Smooth muscle cell of the brain vasculature (primary cell): Measurements from ENCODE around the gene PTPRS.

Experiments
- DNase-seq: peaks from one replicate; pipeline ENCODE4 v3.0.0-alpha.2; 2012; ENCODE audit warnings: low read depth, low spot score

PTPRS gene

DNA sequence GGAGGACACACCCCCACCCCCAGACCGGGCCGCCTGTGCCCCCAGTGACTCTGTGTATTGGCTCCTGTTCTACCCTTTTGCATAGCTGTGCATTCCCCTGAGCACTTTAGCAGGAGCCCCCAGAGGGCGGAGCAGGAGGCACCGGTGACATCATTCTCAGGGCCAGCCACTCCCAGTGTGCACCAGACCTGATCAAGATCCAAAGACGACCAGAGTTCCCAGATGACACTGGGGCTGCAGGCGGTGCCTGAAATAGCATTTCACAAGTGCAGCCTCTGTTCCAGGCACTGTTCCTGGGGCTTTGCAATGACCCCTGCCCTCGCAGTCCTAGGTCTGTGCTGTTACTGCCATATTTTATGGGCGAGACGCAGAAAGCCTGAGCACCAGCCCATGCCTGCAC lies 14.5 kb upstream of the PTPRS start:
- no peak for DNase-seq

DNA sequence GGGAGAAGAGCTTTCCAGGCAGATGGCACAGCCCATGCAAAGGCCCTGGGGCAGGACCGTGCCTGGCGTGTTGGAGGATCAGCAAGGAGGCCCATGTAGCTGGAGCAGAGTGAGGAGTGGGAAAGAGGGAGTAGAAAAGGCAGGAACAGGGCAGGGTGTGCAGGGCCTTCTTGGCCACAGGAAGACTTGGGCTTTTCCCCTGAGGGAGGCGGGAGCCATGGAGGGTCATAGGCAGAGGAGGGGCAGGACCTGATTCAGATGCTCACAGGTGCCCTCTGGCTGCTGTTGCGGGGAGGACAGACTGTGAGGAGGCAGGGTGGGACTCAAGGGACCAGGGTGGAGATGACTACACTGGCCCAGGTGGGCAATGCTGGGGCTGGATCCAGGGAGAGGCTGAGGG lies 13.8 kb upstream of the PTPRS start:
- DNase-seq, result no peak

DNA sequence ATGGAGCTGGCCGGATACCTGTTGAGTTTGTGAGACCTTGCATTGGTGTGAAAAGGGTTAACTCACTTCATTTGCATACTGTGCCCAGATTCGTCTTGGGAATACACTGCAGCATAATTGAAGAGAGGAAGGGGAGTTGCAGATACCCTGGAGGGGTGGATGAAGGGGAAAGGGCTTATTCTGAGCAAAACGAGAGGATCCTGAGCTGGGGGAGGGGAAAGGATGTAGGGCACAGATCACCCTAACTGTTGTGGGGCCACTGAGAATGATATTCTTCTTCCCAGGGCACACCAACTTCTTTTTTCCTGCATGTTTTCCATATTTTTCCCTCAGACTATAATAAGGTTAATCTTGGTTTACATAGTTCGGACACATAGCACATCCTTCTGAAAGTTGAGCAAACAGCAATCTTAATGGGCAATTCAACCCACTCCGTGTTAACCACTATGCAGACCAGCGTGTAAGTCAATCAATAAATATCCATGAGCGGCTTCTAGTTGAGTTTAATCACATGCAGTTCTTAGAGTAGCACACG lies 11.7 kb upstream of the PTPRS start:
- DNase-seq, result no peak

DNA sequence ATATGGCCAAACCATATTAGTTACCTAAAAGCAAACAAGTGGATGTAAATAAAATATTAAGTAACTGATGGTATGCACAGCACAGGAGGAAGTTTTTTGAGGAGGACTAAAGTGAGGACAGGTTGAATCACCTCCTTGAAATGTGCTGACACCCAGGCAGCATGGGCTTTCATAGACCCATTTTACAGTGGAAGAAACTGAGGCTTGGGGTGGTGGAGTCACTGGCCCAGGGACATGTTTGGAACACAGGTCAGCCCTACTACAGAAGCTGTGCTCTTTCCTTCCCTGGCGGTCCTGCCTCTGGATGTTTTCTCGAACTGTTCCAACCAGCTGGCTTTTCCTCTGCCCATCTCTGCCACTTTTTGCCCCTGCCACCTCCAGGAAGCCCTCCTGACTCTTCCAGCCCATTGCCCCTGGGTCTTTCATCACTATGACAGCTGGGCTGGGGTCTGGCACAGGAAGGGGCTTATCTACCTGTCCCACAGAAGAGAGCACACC lies 11.2 kb upstream of the PTPRS start:
- DNase-seq, result no peak

DNA sequence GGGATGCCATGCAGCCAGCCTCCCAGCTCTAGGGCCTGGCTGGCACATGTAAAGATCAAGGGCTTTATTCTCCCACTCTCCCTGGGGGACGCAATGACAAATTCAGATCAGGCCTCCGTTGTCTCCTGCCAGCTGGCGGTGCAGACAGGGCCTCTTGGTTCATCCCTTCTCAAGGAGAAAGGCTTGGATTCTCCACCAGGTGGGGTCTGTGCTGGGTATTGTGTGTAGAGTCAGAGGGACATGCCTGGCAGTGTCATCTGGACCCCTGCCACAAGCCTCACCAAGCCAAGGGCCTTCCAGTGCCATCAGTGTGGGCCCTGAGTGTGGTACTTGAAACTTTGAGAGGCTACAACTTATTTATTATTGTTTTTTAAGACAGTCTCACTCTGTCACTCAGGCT lies 8.4 kb upstream of the PTPRS start:
- no peak for DNase-seq

DNA sequence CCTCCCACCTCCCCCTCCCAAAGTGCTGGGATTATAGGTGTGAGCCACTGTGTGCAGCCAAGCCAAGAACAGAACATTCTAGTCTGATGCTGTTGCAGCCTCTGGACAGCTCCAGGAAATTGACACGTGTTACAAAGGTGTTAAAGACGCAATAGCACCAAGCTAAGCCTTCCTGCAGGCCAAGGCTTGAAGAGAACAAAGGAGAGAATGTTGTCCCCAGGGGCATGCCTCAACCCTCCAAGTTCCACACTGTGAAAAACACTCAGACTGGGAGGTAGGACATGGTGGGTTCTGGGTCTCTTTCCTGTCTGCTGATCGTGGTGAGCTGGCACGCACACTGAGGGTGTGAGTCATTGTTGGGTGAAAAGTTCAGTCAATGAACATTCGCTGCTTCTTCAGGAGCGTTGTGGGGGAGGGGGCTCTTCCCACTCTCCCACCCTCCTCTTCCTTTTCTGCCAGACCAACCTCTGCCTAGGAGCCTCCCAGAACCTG lies 5.3 kb upstream of the PTPRS start:
- peak; percentile 21 for DNase-seq

DNA sequence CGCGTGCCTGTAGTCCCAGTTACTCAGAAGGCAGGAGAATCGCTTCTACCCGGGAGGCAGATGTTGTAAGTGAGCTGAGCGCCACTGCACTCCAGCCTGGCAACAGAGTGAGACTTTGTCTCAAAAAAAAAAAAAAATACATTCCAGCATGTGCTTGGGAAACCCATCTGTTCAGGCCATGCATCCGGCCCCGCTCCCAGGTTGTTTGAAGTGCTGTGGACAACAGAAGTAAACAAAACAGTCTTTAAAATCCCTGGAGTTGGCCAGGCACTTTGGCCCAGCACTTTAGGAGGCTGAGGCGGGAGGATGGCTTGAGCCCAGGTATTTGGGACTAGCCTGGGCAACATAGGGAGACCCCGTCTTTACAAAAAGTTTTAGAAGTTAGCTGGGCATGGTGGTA lies 3.2 kb upstream of the PTPRS start:
- DNase-seq, result no peak

DNA sequence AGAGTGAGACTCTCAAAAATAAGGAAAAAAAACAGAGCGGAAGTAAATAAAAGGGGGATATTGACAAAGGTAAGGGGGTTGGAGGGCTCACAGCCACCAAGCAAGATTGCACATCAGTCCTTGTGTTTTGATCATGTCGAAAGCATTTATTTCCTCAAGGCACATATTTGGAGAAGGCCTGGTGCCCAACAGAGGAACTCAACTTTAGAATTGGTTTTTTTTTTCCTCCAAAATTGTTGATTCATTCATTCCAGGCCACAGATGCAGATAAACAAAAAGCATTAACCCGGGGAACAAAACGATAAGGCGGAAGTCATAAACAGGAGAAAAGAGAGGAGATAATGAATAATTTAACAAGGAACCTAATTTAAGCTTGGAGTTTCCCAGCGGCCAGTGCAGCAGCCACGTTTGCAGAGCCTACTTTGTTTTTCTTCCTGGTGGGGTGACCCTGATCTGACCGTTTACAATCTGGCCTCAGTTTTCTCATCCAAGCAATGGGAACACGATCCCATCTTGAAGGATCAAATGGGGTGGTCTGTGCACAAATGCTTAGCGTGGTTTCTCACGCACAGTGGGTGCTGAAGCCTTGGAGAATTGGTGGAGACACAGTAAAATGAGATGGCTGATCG lies 2.1 kb upstream of the PTPRS start:
- DNase-seq, result no peak

DNA sequence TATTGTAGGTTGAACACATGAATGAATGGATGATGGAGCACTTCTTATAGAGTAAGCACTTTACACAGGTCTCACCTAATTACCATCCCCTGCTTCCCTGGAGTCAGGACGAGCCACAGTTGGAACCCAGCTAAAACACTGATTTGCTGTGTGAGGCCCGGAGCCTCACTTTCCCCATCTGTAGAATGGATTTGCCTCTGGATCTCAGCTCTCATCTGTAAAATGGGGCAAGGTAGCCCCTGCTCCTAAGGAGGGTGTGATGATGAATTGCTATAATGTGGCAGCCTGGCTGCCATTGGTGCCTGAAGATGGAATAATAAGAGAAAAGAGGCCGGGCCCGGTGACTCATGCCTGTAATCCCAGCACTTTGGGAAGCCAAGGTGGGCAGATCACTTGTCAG lies 1.4 kb upstream of the PTPRS start:
- DNase-seq, result no peak

DNA sequence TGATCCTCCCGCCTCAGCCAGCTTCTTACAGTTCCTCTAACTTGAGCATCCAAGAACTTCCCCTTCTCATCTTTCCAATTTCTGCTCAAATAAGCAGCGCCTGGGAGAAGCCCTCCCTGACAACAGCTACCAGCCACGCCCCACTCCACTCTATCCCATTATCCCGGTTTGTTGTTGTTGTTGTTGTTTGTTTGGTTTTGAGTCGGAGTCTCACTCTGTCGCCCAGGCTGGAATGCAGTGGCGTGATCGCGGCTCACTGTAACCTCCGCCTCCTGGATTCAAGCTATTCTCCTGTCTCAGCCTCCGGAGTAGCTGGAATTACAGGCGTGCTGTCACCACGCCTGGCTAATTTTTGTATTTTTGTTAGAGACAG lies 822 bp upstream of the PTPRS start:
- DNase-seq, result no peak

DNA sequence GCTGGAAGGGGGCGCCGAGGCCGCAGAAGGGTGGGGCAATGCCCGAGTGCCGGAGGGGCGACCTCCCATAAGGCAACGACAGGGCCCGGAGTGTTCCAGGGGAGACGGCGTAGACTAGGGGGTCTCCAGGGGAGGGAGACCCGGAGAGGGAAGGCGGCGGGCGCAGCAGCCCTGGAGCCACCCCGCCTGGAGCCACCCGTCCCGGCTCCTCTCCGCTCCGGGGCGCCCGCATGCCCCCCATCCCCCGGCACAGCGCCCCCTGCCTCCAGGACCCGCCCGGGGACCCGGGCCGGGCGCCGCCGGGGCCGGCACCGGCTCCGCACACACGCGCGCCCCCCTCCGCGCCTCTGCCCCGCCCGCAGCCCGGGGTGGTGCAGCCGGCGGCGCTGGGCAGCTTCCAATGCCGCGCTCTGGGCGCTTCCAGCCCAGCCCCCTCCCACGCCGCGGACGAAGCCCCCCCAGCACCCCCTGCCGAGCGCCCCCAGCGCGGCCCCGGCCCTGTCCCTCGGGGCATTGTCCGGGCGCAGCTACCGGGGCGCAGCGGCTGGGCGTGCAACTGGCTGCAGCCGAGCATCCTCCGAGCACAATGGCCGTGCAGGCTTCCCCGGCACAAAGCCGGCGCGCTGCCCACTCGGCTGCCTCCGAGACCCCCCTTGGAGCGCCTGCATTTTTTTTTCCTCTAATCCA lies 519 bp downstream of the PTPRS start:
- DNase-seq, result no peak

DNA sequence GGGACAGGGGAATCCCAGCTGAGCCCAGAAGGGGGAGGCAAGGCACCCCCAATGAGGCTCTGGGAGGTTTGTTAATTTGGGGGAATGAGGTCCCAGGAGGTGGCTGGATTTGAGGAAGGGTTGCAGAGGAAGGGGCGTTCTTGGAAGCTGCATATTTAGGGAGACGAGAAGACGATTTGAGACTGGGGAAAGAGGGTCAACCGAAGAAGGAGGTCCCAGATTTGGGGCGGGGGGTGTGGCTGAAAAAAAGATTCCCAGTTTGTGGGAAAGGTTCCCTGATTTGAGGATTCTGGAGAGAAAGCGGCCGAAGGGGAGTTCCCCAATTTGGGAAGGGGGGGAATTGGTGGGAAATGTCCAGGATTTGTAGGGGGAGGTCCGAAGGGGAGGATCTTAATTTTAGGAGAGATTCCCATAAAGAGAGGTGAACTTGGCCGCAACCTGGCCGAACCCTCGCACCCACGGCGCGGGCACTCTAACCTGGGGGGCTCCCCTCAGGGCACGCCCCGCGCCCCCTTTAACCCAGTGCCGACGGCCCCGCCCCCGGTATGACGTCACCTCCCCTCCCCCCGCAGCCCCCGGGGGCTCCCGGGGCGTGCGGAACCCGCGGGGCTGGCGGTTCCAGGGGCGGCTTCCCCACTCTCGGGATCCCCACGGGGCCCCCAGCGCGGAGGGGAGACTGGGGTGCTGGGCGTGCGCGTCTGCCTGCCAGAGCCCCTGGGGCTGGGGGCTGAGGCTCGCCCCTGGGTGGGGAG lies 1.2 kb downstream of the PTPRS start:
- DNase-seq, result no peak

DNA sequence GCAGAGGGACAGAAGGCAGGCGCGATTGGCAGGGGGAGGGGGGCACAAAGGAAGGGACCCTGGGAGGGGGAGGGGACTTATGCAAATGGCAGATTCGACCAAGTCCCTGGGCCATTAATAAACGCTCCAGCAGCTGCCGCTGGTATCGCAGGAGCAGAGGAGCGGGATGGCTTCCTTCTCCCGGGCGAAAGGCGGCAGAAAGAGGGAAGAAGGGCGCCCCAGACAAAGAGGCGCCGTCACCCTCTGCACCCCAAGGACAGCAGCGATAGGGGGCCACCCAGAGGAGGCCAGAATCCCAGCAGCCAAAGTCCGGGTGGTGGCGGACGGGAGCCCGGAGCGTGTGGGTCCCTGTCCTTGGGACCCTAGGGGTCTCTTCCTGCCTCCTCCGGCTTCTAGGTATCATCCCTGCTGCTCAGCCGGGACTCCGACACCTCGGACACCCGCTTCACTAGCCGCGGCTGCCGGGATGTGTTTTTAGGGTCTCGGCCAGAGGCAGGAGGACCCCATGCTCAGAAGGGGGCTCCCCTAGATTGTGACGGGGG lies 1.9 kb downstream of the PTPRS start:
- DNase-seq, result no peak

DNA sequence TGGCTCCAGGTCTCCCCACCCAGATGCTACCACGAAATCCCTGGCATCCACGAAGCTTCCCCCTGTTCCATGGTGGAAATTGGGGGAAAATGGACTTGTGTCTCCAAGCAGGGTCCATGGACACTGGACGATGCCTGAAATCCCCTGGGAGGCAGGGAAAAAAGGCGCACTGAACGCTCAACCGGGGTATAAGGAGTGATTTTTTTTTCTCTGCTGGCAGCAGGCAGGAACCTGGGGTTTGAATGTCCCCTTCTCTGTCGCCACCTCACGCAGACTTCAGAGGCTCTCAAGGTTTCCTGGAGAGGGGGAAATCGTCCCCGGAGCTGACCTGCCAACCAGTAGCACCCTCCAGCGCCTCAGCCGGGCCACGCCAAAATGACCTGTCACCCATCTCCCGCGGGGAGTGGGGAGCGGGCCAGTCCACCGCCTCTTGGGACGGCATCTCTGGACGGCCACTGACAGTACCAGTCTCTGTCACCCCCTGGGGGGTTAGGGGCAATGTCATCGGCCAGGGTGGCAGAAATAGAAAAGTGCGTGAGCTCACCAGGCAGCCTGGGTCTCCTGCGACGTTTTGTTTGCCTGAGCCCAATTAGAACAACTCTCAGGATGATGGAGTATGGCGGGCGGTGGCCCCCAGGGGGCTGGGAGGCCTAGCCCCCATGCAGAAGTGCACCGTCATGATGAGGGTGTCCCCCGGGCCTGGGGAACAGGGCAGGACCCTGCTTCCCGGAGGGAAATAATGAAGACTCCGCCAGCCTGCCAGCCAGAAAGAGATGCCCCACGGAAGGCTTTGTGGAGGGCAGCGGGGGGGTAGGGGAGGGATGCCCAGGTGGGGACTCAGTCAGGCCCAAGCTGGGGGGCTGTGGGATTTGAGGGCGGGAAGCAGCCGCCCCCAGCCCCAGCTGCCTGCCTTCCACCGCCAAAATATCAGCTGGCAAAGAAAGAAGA lies 2.6 kb downstream of the PTPRS start:
- DNase-seq, result no peak

DNA sequence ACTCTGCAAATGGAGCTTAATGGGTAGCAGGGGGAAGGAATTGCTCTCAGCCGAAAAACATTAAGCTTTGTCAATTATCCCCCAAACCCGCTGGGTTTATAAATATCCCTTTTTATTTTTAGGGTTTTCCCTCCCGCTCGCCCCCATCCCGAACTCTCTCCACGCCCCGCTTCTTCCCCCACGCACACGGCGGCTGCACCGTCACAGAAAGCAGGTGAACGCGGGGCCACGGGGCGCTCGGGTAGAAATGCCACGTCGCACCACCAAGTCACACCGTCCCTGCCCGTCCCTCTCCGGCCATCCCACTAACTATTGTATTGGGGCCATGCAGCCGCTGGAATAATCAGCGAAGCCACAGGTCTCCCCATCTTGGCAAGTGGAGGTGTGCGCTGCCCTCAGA lies 3.5 kb downstream of the PTPRS start:
- no peak for DNase-seq

DNA sequence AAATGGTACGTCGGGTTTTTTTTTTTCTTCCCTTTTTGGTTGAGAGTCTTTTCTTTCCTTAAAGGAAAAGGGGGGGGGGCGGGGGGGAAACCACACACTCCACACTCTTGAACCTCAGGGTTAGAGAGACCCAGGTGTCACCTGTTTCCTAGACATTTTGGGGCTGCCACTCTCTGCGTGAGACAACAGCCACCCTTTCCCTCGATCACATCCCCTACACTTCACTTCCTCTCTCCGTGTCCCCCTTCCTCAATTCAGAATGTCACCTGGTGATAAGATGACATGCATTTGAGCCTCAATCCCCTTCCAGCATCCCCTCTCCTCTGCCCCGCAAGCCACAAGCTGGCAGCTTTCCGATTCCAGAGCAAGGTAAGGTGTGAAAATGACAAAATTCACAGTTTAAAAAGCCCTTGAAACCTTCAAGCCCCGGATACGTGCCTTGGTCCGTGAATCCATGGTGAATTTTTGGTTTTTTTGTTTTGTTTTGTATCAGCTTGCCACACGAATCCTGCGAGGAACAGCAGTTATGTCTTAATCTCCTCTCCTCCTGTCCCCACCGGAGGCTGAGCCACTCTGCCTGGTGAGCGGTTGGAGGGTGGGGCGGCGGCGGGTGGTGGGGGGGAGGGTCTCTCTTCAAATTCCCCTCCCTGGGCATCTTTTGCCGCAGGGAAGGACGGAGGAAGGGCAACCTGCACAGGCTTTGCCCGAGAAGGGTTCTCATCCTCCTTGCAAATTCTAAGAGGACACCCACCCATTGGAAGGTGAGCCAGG lies 4.2 kb downstream of the PTPRS start:
- DNase-seq, result no peak

DNA sequence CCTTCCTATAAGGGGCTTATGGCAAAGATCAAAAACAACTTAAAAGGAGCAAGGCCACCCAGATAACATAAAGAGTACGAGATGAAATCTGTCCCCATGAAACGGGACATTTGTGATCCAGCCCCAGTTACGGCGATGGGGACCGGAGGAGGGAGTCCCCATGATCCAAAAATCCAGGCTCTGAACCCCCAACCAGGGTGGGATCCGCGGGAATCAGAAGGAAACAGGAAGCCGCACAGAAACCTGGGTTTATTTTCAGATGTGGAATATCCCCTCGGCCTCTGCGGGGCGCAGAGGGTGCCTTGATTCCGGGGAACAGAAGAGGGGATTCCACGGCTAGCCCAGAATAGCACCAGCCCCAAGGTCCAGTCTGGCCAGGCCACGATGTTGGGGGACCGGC lies 5.0 kb downstream of the PTPRS start:
- DNase-seq, result no peak

DNA sequence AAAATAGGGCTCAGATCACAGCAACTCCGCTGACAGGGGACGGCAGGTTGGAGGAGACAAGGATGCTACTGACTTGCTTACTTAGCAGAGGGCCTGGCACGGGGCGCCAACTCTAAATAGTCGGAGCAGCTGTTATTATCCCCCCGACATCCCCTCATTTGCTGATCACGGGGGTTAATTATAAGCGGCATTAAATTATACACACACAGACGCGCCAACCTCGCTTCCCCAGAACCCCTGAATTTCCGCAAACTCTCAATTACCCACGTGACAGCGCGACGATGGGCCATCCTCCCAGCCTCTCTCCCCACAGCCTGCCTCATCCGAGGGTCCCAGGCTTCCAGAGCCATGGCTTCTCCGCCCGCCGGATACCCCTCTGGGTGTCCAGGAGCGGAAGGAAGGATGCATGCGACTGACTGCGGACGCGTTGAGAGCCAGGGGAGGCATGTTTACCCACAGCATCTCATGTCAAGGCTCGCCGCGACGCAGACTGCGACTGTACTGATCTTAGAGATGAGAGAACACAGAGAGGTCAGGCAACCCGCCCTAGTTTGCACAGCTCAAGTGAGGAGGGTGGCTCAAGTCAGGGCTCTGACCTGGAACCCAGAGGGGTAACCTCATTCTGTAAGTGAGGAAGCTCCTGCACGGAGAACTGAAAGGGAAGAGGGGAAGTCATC lies 5.7 kb downstream of the PTPRS start:
- no peak for DNase-seq

DNA sequence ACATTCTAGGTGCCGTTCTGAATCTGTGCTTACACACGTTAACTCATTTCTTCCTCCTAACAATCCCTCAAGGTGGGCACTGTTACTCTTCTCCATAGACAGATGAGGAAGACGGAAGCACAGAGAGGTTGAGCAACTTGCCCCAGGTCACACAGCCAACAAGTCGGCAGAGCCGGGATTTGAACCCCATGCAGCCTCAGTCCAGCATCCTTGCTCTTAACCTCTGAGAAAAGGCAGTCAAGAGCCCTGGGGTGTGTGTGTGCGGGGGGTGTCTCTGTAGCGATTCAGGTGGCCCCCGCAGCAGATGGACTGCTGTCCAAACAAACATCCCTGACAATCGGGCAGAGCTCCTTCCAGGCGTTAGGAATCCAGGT lies 6.3 kb downstream of the PTPRS start:
- no peak for DNase-seq
